Urothelium cell line (cell line): ENCODE data around the gene KIF1A.
A peak's percentile ranks its signal among the peaks of the same experiment; 100 is the strongest.

Experiments
- DNase-seq: peaks from one replicate; pipeline ENCODE4 v3.0.0; 2011; ENCODE audit warnings: low spot score, mixed read lengths
- FAIRE-seq: peaks from 2 replicates; lab custom pipeline; 2011; peaks lifted over from hg19 to GRCh38; lab: Jason Lieb, UNC

KIF1A gene

DNA sequence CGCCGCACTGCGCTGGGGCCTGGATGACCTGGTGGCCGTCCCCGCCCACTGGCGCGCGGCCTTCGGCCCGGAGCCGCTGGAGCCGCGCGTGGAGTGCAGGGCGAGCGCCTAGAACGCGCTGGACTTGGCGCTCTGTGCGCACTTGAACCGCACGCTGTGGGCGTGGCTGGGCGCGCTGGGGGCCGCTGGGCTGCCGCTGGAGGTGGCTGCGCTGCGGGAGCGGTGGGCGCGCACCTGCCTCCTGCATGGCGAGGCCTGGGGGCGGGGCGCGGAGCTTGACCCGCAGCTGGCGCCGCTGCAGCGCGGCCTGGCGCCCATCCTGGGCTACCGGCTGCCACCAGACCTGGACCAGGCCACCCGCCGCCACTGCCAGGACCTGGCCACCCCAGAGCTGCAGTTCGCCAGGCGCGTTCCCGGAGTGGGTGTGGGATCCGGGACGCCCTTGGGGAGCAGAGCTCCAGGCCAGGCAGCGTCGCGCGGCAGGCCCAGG lies 147.3 kb downstream of the KIF1A start:
- FAIRE-seq (no peak), DNase-seq (no peak)

DNA sequence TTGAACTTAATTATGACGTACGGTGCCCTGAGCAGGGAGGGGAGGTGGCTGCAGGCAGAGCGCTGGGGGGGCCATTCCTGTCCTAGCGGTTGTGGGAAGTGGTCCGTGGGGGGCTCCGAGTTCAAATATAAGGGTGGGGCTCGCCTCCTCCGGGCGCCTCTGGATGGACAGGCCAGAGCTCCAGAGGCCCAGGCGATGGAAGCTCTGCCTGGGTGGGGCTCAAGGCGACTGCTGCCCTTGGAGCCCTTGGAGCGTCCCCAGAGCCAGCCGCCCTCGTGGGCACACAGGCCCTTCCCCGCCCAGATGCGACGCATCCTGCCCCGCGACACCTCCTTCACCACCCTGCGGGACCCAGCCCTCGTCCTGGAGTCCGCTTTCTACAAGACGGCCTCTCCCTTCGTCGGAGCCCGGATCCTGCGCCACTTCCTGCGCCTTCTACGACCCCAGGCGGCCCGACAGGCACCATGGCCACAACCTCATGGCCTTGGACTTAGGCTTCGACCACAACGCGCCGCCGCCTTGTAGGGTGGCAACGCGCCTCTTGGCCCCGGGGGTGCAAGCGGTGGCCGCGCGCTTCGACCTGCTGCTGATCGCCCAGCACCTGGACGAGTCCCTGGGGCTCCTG lies 147.8 kb downstream of the KIF1A start:
- FAIRE-seq (no peak), DNase-seq (no peak)

DNA sequence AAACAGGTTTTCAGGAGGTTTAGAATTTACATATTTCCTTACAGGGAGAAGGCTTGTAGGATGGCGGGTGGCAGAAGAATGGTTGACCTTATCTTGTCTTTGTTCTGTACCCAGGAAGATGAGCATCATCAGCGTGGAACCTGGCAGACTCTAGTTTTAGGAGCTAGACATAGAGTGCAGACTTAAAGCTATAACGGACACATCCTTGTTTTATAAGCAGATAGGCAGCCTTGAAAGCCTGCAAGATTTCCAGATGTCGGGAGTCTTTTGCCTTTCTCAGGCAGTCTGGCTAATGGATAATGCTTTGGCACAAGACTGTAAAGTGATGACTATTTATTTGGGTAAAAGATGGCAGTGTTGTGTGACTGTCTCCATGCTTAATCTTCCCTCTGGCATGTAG lies 149.1 kb downstream of the KIF1A start:
- no peak for FAIRE-seq
- DNase-seq: no peak

DNA sequence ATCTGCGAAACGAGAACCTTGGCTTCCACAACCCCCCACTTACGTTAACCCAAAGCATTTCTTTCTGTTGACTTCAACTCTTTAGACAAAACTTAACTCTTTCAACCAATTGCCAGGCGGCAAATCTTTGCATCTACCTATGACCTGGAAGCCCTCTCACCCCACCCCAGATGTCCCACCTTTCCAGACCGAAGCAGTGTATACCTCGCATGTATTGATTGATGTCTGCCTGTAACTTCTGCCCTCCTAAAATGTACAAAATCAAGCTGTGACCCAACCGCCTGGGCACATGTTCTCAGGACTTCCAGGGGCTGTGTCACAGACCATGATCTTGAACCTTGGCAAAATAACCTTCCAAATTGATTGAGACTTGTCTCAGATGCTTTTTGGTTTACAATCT lies 149.6 kb downstream of the KIF1A start:
- DNase-seq: no peak
- FAIRE-seq: peak; percentile 30

DNA sequence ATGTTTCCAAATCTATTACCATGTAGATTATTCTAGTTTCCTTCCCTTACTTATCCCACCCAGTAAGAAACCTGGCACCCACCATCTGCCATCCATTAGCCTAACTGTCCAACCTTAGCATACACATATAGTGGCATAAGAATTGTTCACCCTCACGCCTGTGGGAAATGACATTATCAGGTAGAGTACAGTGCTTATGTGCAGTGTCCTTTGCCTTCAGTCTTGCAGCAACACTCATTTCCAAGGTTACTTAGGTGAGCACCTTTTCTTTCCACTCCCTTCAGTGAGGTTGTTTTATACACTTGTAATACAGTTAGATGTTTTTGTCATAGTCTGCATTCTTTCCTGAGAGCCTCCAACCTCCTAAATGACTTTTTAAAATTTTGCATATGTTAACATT lies 155.4 kb downstream of the KIF1A start:
- FAIRE-seq (no peak), DNase-seq (no peak)
